SK-N-MC (cell line): ENCODE measurements around the gene HAUS6.

Experiments
- EZH2 ChIP-seq: fragments of 200-600 bp; sonication (generic); IDR thresholded peaks from one replicate; pipeline ENCODE4 v1.6.1; 2017; ENCODE audit warnings: antibody characterized with exemption
- POLR2AphosphoS5 ChIP-seq: IDR thresholded peaks from 2 replicates; pipeline ENCODE4 v1.6.1; 2012; ENCODE audit warnings: mild to moderate bottlenecking, low read depth, low read length, borderline replicate concordance

GRCh38 chr9:19145881-19146280, 43.2 kb upstream of the HAUS6 start:
- TF ChIP-seq POLR2AphosphoS5, result no peak
- no peak for TF ChIP-seq EZH2
